Lower lobe of right lung (tissue), 2 donors: Measurements from ENCODE around the gene STK11IP. TPM values are rescaled to one million over a fixed set of nuclear protein-coding genes. Genes with fewer than 3 reads are reported as not detected.

Experiments used
- ATAC-seq, 2 donors: fragments of 200-7000 bp; cut with Tn5 transposase; one replicate each; pipeline ENCODE4 v1.9.1; 2020 to 2022; ENCODE audit warnings: mild to moderate bottlenecking in 2 of 2, moderate library complexity in 2 of 2
- DNase-seq: peaks from one replicate; pipeline ENCODE4 v3.0.0-alpha.2; 2020
- H3K27ac ChIP-seq: fragments of 200-600 bp; one replicate; pipeline ENCODE4 v1.8.0; 2022
- H3K27me3 ChIP-seq: fragments of 200-600 bp; one replicate; pipeline ENCODE4 v1.8.0; 2022; ENCODE audit warnings: low read depth
- H3K36me3 ChIP-seq: fragments of 200-600 bp; one replicate; pipeline ENCODE4 v1.8.0; 2022; ENCODE audit warnings: mild to moderate bottlenecking
- H3K4me1 ChIP-seq: fragments of 200-600 bp; one replicate; pipeline ENCODE4 v1.8.0; 2022
- H3K4me3 ChIP-seq: fragments of 200-600 bp; one replicate; pipeline ENCODE4 v1.8.0; 2022; ENCODE audit warnings: mild to moderate bottlenecking
- H3K9me3 ChIP-seq: fragments of 200-600 bp; one replicate; pipeline ENCODE4 v1.8.0; 2022
- CTCF ChIP-seq: fragments of 200-600 bp; IDR thresholded peaks from one replicate; pipeline ENCODE4 v1.8.0; 2022; ENCODE audit warnings: antibody characterized with exemption, mild to moderate bottlenecking
- intact Hi-C: fragments of 100-400 bp; cut with DNase I; formaldehyde crosslinking; loops from one replicate; pipeline ENCODE4 v1.11.0; 2022
- long read RNA-seq: library from polyadenylated mRNA; unstranded; transcript quantifications from one replicate; pipeline ENCODE4 v2.0.0, GENCODE V29; 2021
- total RNA-seq: library from RNA; stranded (reverse); fragmentation: NEBNext Ultra II Directional; extraction: Animal tissue kit (Norgen Biotek cat#: 25700); gene quantifications from one replicate; pipeline ENCODE4 v1.2.1, GENCODE V29; 2021
- donor health status: DM: no; HTN: yes; CAD: no; lungs with severe emphysema.

STK11IP gene
- total RNA-seq: 31.8 TPM
- long read RNA-seq, partial matches to known transcripts: 11 of 26 reads
- long read RNA-seq, other reads (novel, unspliced or antisense): 10 of 26 reads

DNA sequence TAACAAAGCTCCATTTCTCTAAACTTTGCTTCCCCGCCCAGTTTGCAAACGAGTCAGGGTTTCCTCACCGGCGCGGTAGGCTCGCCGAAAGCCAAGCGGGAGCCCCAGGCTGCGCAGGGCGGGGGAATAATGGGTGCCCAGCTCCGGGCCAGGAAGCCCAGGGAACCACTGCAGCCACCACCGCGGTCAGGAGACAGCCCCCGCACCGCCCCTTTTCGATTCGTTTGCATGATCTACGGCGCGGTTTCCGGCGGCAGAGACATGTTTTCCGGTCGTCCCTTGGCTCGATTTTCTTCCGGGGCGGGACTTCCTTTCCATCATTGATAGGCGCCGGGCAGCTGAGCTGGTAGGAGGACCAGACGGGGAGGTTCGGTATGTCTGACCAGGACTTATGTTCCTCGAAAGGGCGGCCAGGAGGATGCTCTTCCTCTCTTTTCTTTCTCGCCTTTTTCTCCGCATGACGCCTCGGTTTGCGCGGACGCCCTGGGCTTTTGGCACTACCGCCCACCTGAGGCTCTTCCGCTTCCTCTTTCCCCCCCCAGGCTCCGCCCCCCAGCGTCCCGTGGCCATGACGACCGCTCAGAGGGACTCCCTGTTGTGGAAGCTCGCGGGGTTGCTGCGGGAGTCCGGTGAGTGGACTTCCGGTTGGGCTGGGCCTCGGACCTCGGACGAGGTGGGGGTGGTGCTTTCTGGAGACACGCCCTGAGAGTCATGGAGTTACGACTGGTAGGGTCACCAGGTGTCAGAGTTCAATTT is at the start of gene STK11IP:
TSS of gene STK11IP (plus strand) at position 306 of the 756 bp plus-strand sequence. CDS start at position 569, 263 bp downstream.
- peaks cover 21% of the 10 kb centered on the region for H3K36me3 ChIP-seq
- ATAC-seq: peak; percentile 98 to 99
- H3K4me3 ChIP-seq: peak within 1 kb of the TSS; percentile 70
- intact Hi-C loops: no loop called here
- no peak for TF ChIP-seq CTCF
- DNase-seq: peak; percentile 97
- peak within 1 kb of the TSS; percentile 89 for H3K27ac ChIP-seq
- peaks cover 9% of the 10 kb centered on the region for H3K4me1 ChIP-seq
- H3K9me3 ChIP-seq: no peaks in the 10 kb centered on the region
- no peaks in the 10 kb centered on the region for H3K27me3 ChIP-seq

- no peaks in the 10 kb centered on the region for H3K9me3 ChIP-seq
- H3K4me3 ChIP-seq: no peak overlapping the region
- TF ChIP-seq CTCF: no peak
- intact Hi-C loops: loop anchor here (5.0 kb wide), 1 partner anchor 93 kb away; no protein-coding TSS in a partner anchor
- ATAC-seq (no peak), DNase-seq (no peak)
- H3K27ac ChIP-seq: no peak overlapping the region
- no peaks in the 10 kb centered on the region for H3K36me3 ChIP-seq
- H3K4me1 ChIP-seq: peaks cover 22% of the 10 kb centered on the region
- peaks cover 30% of the 10 kb centered on the region for H3K27me3 ChIP-seq
Measured at GRCh38 chr2:219548990-219549389, 48.7 kb upstream of the STK11IP start.

- no peaks in the 10 kb centered on the region for H3K9me3 ChIP-seq
- peaks cover 16% of the 10 kb centered on the region for H3K4me1 ChIP-seq
- no peak overlapping the region for H3K4me3 ChIP-seq
- no peak overlapping the region for H3K27ac ChIP-seq
- TF ChIP-seq CTCF: no peak
- no peaks in the 10 kb centered on the region for H3K36me3 ChIP-seq
- DNase-seq (no peak), ATAC-seq (no peak)
- peaks cover 30% of the 10 kb centered on the region for H3K27me3 ChIP-seq
- intact Hi-C loops: loop anchor here (5.0 kb wide), 1 partner anchor 93 kb away; no protein-coding TSS in a partner anchor
Measured at GRCh38 chr2:219549619-219550018, 48.0 kb upstream of the STK11IP start.

GRCh38 chr2:219551441-219552381 is 45.9 kb upstream of the STK11IP start:
- Histone ChIP-seq H3K9me3 (no peaks in the 10 kb centered on the region), H3K27ac (no peak overlapping the region), H3K27me3 (peaks cover 30% of the 10 kb centered on the region), H3K4me1 (peaks cover 14% of the 10 kb centered on the region), H3K4me3 (peak overlapping the region; percentile 71), H3K36me3 (no peaks in the 10 kb centered on the region)
- DNase-seq (no peak), ATAC-seq (peak; percentile 26 to 51)
- intact Hi-C loops: no loop called here
- no peak for TF ChIP-seq CTCF

DNA sequence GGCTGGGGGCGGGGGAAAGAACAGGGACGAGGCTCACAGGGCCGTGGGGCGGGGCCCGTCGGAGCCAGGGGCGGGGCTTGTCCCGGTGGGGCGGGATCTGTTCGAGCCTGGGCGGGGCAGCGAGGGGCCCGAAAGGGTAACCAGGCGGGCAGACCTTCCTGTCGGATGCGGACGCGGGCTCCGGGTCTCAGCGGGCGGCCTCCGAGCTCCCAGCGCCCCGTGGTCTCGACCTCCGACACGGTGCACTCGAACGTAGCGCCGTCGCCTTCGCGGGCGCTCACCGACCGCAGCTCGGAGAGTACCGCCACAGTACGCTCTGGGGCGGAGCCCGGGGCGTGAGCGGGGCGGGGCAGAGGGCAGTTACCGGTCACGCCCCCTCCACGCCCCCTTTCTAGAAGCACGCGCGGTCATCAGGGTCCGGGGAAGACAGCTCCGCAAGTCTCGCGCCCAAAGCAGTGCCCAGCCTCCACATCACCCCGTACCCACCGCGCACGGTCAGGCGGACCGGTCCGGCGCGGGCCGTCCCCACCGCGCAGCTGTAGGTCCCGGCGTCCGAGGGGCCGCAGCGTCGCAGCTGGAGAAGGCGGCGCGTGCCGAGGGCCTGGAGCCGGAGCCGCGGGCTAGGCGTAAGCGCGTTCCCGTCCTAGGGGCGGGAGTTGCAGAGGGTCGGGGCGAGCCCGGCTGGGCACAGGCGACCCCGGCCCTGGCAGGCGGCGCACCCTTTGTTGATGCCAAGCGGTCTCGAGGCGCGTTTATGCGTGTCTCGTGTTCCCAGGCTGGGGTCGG is 45.1 kb upstream of the STK11IP start:
- intact Hi-C loops: no loop called here
- TF ChIP-seq CTCF: no peak
- DNase-seq: peak; percentile 88
- H3K27ac ChIP-seq: no peak overlapping the region
- H3K4me1 ChIP-seq: peaks cover 14% of the 10 kb centered on the region
- H3K27me3 ChIP-seq: peaks cover 30% of the 10 kb centered on the region
- H3K9me3 ChIP-seq: no peaks in the 10 kb centered on the region
- no peaks in the 10 kb centered on the region for H3K36me3 ChIP-seq
- ATAC-seq: peak; percentile 93 to 96
- peak overlapping the region; percentile 71 for H3K4me3 ChIP-seq
